OCI-LY3 (cell line): ENCODE measurements around the gene INSYN1.

Experiments
- CTCF ChIP-seq: fragments of 200-600, 300-600 bp; sonication (generic); IDR thresholded peaks from 2 replicates; pipeline ENCODE4 v1.5.1; 2014; ENCODE audit warnings: antibody characterized with exemption, low read length, low read depth
- EZH2phosphoT487 ChIP-seq: fragments of 200-600 bp; shearing (Covaris generic); IDR thresholded peaks from 2 replicates; pipeline ENCODE4 v1.6.1; 2018; ENCODE audit warnings: antibody characterized with exemption, mixed run types, low read depth

- TF ChIP-seq CTCF (peak; percentile 47), EZH2phosphoT487 (no peak)
These were observed 28.1 kb upstream of the INSYN1 start for GRCh38 chr15:73781038-73781925.
